Pancreas (tissue), 10 donors: ENCODE results near the gene SHB. TPM values are rescaled to one million over a fixed set of nuclear protein-coding genes. Genes with fewer than 3 reads are reported as not detected.

Source experiments
- ATAC-seq, 4 donors: fragments of 200-7000 bp; cut with Tn5 transposase; one replicate each; pipeline versions ENCODE4 v1.8.0 to v1.9.1; 2020; ENCODE audit warnings: mild to moderate bottlenecking in 4 of 4, moderate library complexity in 4 of 4
- DNase-seq, 6 donors: peaks; one replicate each; pipeline ENCODE4 v3.0.0-alpha.2; 2020
- FAIRE-seq: peaks from 2 replicates; lab custom pipeline; 2012; peaks lifted over from hg19 to GRCh38; lab: Jason Lieb, UNC
- H3K27ac ChIP-seq, 4 donors: fragments of 200-600 bp; sonication (generic); 1 replicate in 3 of 4; 2 replicates in 1 of 4; pipeline versions ENCODE4 v1.5.0 to v1.8.0; 2020
- H3K27me3 ChIP-seq, 4 donors: fragments of 200-600 bp; one replicate each; pipeline ENCODE4 v1.8.0; 2021
- H3K36me3 ChIP-seq, 3 donors: fragments of 200-600 bp; sonication (generic) in 1 of 3; one replicate each; pipeline versions ENCODE4 v1.5.0 to v1.8.0; 2020 to 2021
- H3K4me1 ChIP-seq, 3 donors: fragments of 200-600 bp; one replicate each; pipeline ENCODE4 v1.8.0; 2021
- H3K4me3 ChIP-seq, 4 donors: fragments of 200-600 bp; sonication (generic) in 2 of 4; one replicate each; pipeline versions ENCODE4 v1.5.0 to v1.8.0; 2020 to 2021
- H3K9me3 ChIP-seq, 4 donors: fragments of 200-600 bp; one replicate each; pipeline ENCODE4 v1.8.0; 2021
- WGBS, 2 donors: extraction: QIAGEN DNeasy Blood & Tissue Kit; methylation state at CpG; one replicate each; pipeline ENCODE4 v1.1.7; 2013; 5-methylcytosine and 5-hydroxymethylcytosine counted together
- intact Hi-C, 3 donors: fragments of 100-400 bp; cut with DNase I; formaldehyde crosslinking; loops; one replicate each; pipeline versions ENCODE4 v1.11.1 to v1.14.2; 2022
- polyA plus RNA-seq, 2 donors: library from polyadenylated mRNA; stranded (reverse); fragments of 200-250 nt; gene quantifications; one replicate each; pipeline ENCODE4 v1.2.3, GENCODE V29; 2013
- total RNA-seq, 6 donors: library from RNA; stranded (reverse); fragmentation: NEBNext Ultra II Directional in 4 of 6; extraction: Animal tissue kit (Norgen Biotek cat#: 25700) in 4 of 6; gene quantifications; one replicate each; pipeline versions ENCODE4 v1.2.1 to v1.2.4, GENCODE V29; 2021 to 2023
- TF ChIP-seq, protein P1 (sequence below), 4 donors: fragments of 200-600 bp; sonication (generic) in 3 of 4; IDR thresholded peaks; one replicate each; pipeline versions ENCODE4 v1.5.0 to v1.8.0; 2021; ENCODE audit warnings: antibody characterized with exemption in 4 of 4
- donor health status: healthy with polysubstance abuse.
- donor health status: DM: no; HTN: no; CAD: no; lungs with moderate emphysema.
- donor health status: DM: no; HTN: no; CAD: no.
- donor health status: control.
- donor health status: control.
- donor health status: Bipolar disorder and iron deficiency.
- donor health status: DM: yes; HTN: yes; CAD: no.
- donor health status: DM: no; HTN: no; CAD: no.
- donor health status: DM: no; HTN: no; CAD: no.
- donor health status: DM: yes; HTN: yes; CAD: no.

Gene SHB
- total and polyA plus RNA-seq, 8 donors = 11.5 to 24.2 (median 19.2) TPM

DNA sequence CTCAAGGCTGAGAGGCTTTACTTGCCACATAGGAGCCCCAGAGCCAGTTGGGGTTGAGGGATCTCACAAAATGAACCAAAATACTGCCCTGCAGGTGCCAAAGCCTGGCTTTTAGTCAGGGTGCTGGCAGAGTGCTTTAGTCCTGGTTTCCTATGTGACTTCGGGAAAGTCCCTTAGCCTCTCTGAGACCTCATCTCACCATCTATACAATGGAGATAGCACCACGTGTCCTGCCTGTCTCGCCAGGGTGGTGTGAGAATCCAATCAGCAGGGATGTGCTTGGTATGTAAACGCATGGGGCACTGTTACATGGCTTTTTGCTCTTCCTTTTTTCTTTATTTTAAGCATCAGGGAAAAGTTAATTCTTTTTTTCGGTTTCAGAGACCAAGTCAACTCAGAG, 68.3 kb downstream of the SHB start:
- no peak for DNase-seq
- WGBS, 2 donors = 90 to 92% methylated on average over 5 of the region's 5 CpGs
- intact Hi-C loops = no loop called here
- no peaks in the 10 kb centered on the region for H3K9me3 ChIP-seq
- no peaks in the 10 kb centered on the region for H3K27me3 ChIP-seq
- FAIRE-seq = no peak
- H3K27ac ChIP-seq = no peak overlapping the region
- ATAC-seq = no peak
- no peak overlapping the region for H3K4me3 ChIP-seq
- H3K36me3 ChIP-seq = no peaks in the 10 kb centered on the region
- TF ChIP-seq, protein P1, sequence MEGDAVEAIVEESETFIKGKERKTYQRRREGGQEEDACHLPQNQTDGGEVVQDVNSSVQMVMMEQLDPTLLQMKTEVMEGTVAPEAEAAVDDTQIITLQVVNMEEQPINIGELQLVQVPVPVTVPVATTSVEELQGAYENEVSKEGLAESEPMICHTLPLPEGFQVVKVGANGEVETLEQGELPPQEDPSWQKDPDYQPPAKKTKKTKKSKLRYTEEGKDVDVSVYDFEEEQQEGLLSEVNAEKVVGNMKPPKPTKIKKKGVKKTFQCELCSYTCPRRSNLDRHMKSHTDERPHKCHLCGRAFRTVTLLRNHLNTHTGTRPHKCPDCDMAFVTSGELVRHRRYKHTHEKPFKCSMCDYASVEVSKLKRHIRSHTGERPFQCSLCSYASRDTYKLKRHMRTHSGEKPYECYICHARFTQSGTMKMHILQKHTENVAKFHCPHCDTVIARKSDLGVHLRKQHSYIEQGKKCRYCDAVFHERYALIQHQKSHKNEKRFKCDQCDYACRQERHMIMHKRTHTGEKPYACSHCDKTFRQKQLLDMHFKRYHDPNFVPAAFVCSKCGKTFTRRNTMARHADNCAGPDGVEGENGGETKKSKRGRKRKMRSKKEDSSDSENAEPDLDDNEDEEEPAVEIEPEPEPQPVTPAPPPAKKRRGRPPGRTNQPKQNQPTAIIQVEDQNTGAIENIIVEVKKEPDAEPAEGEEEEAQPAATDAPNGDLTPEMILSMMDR (IDR thresholded peaks at IDR 0.05) = no peak
- peaks cover 0 to 6% (median 0%) of the 10 kb centered on the region in 3 donors for H3K4me1 ChIP-seq

DNA sequence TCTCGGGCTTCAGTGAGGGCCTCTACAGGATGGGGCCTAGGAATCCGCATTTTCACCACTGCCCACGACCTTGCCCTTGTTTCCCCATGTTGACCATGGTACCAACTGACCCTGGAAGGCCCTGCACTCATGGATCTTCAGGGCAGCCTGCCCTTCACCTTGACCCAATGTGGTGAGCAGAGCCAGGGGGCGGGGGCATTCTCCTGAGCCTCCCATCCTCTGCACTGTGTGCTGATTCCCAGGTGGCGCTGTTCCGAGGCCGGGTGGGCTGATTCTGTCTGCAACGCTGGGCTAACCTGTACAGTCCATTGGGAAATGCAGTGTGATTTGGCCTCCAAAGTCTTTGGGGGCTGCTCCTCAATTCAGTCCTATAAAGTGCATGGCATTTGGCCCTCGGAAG, 68.7 kb downstream of the SHB start:
- no peak for ATAC-seq
- Histone ChIP-seq H3K4me3 (no peak overlapping the region), H3K4me1 (peaks cover 0 to 10% (median 0%) of the 10 kb centered on the region in 3 donors), H3K27ac (no peak overlapping the region), H3K9me3 (no peaks in the 10 kb centered on the region), H3K27me3 (no peaks in the 10 kb centered on the region), H3K36me3 (no peaks in the 10 kb centered on the region)
- 90 to 91% methylated on average over 9 of the region's 9 CpGs for WGBS, 2 donors
- DNase-seq = peak in 2 of 6 donors; percentile 35 to 43
- TF ChIP-seq, protein P1 (IDR thresholded peaks at IDR 0.05) = no peak
- FAIRE-seq = no peak
- intact Hi-C loops = no loop called here

DNA sequence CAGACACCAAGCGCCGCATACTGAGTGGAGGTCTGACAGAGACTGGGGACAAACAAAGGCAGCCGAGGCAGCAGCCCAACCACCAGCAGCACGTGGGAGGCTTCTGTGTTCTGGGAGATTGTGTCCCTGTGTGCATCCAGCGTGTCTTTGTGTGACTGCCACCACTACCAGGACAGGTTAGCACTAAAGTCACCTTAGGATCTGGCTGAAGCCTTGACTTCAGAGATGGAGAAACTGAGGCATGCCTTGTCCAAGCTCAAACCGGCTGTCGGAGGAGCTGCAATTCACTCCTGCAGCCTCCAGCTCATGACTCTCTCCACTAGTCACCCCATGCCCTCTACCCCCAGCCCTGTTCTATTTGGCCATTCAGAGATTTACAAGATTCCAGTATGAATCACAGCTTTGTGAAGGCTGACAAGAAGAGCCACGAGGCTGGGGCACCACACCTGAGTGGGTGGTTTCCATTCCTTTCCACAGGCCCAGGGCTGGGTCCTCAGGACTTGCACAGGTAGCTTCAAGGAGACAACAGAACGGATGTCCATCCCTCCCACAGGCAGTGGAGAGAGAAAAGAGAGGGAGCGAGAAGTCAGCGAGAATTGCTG, 69.3 kb downstream of the SHB start:
- Histone ChIP-seq H3K27ac (peak overlapping the region in 1 of 4 donors; percentile 37), H3K4me1 (peaks cover 0 to 17% (median 5%) of the 10 kb centered on the region in 3 donors), H3K36me3 (no peaks in the 10 kb centered on the region), H3K27me3 (no peaks in the 10 kb centered on the region), H3K4me3 (no peak overlapping the region), H3K9me3 (no peaks in the 10 kb centered on the region)
- intact Hi-C loops = no loop called here
- no peak for ATAC-seq
- peak in 2 of 6 donors; percentile 26 to 44 for DNase-seq
- WGBS, 2 donors = 82% methylated on average over 11 of the region's 11 CpGs
- TF ChIP-seq, protein P1 (IDR thresholded peaks at IDR 0.05) = no peak
- FAIRE-seq = no peak

DNA sequence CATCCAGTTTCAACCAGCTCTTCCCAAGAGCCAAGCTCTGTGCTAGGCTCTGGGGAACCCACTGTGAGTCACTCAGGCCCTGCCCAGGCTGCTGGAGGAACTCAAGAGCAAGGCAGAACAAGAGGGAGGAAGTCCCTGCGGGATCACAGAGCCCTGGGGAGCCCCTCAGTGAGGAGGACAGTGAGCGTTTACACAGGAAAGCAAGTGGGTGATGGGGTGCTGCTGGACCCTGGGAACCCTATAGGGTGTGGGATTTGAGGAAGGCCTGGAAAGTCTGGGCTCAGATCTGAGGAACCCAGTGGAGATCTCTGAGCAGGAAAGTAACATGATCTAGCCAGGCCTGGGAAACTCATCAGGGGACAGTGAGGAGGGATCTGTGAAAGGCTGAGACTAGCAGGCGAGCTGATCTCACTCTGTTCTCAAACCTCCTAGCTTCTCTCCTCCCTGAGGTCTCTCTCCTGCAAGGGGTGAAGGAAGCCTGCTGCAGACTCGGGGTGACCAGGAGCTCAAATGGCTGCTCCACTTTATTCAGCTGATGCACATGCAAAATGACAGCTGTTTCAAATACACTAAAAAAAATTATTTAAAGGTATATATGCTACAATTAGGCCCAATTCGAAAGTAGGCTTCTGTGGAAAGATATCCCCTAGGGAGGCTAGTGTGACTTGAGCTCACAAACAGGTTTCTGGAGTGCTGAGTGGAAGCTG, 70.0 kb downstream of the SHB start:
- intact Hi-C loops = no loop called here
- no peak overlapping the region for H3K4me3 ChIP-seq
- no peaks in the 10 kb centered on the region for H3K27me3 ChIP-seq
- H3K27ac ChIP-seq = peak overlapping the region in 2 of 4 donors; percentile 28 to 37
- TF ChIP-seq, protein P1 (IDR thresholded peaks at IDR 0.05) = no peak
- peak in 2 of 6 donors; percentile 37 to 53 for DNase-seq
- no peaks in the 10 kb centered on the region for H3K36me3 ChIP-seq
- peaks cover 0 to 23% (median 6%) of the 10 kb centered on the region in 3 donors for H3K4me1 ChIP-seq
- no peak for FAIRE-seq
- ATAC-seq = peak in 2 of 4 donors; percentile 5 to 36
- WGBS, 2 donors = 81 to 83% methylated on average over 5 of the region's 5 CpGs
- no peaks in the 10 kb centered on the region for H3K9me3 ChIP-seq
